HTERT RPE-1 (cell line): ENCODE measurements around the gene CLCNKA.
"Not testable (repeated sequence)": the region's sequence is repeated elsewhere in the genome, so short reads cannot be mapped to it uniquely, and the experiment has no call there.

Source experiments
- in situ Hi-C: fragments of 300-500 bp; cut with MboI; formaldehyde crosslinking; loops from 4 replicates; pipeline ENCODE4 v1.14.3; 2020; ENCODE audit warnings: low sequenced_read_pairs

The CLCNKA gene

DNA sequence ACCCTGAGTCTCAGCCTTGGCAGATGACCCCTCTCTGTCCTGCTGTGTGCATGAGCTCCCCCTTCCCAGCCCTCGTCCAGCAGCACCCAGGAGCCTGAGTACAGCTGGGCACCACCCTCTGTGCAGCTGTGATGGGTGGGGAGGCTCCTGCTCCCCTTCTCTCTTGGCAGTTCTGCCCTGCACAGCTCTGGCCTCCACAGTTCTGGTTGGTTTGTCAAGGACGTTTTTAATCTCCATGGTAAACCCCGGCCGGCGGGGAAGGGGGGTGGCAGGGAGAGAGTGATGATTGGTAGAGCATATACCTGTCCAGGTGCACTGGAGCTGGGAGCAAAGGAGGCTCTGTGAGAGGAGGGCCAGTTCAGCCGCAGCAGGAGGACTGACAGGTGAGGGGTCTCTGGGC lies at the start of gene CLCNKA:
Gene CLCNKA (plus strand): TSS at position 356 of the 400 bp plus-strand sequence. CDS start 584 bp downstream, outside the sequence.
- in situ Hi-C loops, result no loop called here

DNA sequence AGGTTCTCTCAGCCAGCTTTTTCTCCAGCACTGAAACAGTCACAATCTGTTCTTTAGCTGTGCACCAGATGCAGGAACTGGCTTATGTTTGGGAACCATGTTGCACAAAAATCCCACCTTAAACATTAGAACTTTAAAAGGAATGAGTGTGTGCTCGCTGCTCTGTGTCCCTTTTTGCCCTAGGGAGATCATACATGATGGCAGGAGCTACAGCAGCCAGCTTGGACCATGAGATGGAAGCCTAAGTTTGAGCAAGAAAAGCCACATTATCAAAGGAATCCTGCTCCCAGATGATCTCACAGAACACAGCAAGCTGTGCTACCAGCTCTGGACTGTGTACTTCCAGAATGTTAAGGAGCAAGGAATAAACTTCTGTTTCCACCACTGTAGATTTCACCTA lies 49.4 kb upstream of the CLCNKA start:
- in situ Hi-C loops, result no loop called here

DNA sequence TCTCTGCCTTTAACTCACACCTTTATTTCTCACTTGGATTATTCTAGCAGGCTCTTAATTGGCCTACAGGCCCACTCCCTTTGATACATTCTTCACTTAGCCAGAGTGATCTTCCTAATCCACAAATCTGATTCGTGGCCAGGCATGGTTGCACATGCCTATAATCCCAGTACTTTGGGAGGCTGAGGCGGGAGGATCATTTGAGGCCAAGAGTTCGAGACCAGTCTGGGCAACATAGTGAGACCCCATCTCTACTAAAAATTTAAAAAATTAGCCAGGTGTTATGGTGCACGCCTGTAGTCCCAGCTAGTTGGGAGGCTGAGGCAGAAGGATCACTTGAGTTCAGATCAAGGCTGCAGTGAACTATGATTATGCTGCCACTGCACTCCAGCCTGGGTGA lies 48.1 kb upstream of the CLCNKA start:
- in situ Hi-C loops, result no loop called here

- in situ Hi-C loops, result no loop called here
These were observed 47.0 kb upstream of the CLCNKA start for GRCh38 chr1:15974855-15975254.

DNA sequence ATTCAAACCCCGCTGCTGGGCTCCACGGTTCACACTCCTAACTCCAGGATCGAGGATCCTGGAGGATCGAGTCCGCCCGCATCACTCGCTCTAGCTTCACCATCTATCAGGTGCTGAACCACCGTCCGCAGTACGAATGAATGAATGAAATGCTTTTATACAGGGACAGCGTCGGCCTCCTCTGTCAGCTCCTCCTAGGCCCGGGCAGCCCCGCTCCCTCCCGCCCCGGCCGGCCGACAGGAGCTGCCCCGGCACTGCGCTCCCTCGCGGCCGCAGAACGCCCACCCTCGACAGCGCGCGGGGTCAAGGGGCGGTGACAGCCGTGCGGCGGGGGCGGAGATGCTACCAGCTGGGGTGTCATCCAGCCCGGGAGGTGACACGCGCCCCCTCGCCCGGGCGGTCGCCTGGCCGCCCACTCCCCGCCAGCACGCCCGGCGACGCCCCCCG lies 46.5 kb upstream of the CLCNKA start:
- in situ Hi-C loops, result no loop called here

GRCh38 chr1:15975805-15976680 lies 45.8 kb upstream of the CLCNKA start, which contains the start of gene ZBTB17:
Gene ZBTB17 (minus strand): TSS chr1:15976101. CDS start chr1:15948495, 27,606 bp downstream.
- in situ Hi-C loops, result no loop called here

DNA sequence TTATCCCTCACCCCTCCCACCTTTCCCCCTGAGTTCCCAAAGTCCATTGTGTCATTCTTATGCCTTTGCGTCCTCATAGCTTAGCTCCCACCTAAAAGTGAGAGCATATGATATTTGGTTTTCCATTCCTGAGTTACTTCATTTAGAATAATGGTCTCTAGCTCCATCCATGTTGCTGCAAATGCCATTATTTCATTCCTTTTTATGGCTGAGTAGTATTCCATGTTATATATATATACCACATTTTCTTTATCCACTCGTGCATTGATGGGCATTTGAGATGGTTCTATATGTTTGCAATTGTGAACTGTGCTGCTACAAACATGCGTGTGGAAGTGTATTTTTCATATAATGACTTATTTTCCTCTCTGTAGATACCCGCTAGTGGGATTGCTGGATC lies 43.9 kb upstream of the CLCNKA start:
- in situ Hi-C loops, result not testable (repeated sequence)

DNA sequence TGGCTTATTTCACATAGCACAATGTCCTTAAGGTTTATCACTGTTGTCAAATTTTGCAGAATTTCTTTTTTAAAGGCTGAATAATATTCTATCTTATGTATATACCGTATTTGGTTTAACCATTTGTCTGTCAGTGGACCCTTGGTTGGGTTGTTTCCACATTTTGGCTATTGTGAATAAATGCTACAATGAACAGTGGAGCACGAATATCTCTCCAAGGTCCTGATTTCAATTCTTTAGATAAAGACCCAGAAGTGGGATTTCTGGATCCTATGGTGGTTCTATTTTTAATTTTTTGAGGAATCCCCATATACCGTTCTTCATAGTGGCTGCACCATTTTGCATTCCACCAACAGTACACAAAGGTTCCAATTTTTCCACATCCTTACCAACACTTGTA lies 40.2 kb upstream of the CLCNKA start:
- in situ Hi-C loops, result no loop called here

GRCh38 chr1:15983275-15983674 lies 38.6 kb upstream of the CLCNKA start:
- in situ Hi-C loops, result no loop called here

DNA sequence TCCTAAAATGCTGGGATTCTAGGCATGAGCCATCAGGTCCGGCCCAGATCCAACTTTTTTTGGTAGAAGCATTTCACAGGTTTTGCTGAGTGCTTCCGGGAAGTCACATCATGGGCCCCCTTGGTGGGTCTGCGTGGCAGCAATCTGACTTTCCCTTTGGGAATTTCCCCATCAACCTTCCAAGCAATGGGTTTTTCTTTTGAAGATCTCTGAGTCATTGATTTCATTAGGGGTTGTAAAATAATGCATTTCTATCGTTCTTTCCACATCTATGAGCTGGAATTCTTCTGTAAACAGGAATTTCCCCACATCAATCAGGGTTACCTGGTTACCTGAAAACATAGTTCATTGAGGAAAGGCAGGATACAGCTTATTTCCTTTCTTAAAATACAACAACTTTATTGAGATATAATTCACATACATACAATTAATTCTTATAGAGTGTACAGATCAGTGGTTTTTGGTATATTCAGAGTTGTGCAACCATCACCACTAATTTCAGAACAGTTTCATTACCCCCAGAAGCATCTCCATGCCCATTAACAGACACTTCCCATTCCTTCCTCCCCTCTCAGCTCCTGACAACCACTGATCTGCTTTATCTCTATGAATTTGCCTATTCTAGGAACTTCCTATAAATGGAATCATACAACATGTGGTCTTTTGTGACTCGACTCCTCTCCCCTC lies 36.1 kb upstream of the CLCNKA start:
- in situ Hi-C loops, result no loop called here

DNA sequence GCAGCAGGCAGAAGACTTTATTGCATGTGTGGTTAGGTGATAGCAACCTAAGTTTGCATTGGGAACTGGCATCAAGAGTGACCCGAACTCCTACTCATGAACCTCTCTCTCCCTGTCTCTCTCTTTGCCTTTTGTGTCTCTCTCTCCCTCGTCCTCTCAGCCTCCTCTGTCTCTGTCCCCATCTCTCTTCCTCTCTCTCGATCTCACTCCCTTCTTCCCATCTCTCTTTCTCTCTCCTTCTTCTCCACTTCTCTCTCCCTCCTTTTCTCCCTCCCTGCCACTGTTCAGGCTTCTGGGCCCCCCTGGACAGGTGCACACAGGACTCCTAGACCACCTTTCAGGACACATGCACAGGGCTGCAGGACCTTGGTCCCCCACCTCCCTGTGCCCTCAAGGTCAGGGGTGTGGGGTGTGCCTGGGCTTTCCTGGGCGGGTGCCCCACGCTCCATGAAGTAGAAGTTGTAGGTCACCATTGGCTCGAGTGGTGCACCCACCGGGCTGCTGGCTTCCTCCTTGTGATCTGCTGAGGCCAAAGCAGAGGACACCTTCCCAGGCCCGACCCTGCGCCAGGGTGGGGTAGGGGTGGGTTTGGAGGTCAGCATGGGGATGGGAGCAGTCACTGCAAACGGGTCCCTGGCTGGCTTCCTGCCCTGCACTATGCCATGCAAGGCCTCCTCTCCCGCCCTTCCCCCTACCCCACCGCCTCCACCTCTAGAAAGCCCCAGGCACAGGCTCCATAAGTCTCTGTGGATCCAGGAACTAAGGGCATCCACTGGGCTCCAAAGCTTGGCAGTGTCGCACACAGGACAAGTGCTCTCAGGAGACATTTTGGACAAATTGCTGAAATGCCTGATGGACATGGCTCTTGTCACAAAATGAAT lies 32.7 kb upstream of the CLCNKA start:
- in situ Hi-C loops, result no loop called here

DNA sequence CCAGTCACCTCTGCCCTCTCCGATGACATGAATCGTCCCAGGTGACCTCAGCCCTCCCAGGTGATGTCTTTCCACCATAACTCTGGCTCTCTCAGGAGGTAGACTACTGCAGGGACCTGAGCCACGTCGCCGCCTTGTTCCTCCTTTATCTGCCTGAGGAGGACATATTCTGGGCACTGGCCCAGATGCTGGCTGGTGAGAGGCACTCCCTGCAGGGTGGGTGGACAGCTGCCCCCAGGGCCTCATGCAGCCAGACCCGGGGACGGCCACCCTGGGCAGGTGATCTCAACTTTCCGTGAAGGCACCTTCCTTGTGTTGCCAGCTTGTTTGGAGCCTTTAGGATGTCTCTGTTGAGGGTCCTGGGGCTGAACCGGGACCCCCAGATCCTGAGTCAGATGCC lies 32.1 kb upstream of the CLCNKA start:
- in situ Hi-C loops, result no loop called here

DNA sequence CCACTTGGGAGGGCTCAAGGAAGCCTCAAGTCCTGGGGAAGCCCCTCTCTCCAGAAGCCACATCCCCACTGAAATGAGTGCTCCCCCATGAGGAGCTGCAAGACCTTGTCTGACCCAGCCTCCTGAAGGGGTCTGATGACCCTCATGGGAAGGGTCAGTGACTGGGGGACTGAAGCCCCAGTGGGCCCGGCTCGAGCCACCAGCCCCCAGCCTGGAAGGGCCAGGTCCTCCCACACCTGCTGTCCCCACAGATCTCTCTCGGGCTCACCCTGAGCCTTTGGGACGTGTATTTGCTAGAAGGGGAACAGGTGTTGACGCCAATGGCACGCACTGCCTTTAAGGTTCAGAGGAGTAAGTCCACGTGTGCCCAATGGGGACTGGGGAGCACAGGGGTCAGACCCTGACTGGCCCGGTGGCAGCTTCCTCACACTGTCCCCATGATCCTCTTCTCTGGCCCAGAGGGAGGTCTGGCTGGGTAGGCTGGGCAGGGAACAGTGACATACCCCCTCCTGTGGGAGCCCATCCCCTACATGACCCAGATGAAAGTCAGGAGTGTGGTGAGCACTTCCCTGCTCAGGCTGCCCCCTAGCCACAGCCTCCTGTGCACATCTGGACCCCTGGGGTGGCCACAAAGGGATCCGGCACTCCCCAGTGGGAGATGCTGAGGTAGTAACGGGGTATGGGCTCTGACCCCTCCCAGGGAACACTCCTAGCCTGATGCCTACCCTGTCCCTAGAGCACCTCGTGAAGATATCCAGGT lies 30.2 kb upstream of the CLCNKA start:
- in situ Hi-C loops, result no loop called here

DNA sequence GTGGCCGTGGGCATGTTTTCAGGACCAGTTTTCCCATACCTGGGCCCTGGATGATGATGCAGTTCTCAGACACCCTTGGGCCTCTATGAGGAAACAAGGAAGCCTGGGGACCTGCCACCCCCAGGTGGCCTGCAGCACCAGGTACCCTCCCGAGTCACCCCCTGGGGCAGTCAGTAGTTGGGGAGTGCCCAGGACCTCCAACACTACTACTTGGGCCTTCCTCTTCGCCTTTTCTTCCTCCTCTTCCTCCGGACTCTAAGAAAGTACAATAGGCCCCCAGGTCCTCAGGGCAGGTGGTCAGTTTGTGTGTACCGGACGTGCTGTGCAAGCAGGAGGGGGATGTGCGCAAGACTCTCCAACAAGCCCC lies 29.7 kb upstream of the CLCNKA start:
- in situ Hi-C loops, result no loop called here

GRCh38 chr1:15992582-15993500 lies 29.0 kb upstream of the CLCNKA start:
- in situ Hi-C loops, result no loop called here

- in situ Hi-C loops, result no loop called here
These were observed 28.2 kb upstream of the CLCNKA start for GRCh38 chr1:15993666-15994065.

- in situ Hi-C loops, result no loop called here
These were observed 27.8 kb upstream of the CLCNKA start for GRCh38 chr1:15994081-15994480.

DNA sequence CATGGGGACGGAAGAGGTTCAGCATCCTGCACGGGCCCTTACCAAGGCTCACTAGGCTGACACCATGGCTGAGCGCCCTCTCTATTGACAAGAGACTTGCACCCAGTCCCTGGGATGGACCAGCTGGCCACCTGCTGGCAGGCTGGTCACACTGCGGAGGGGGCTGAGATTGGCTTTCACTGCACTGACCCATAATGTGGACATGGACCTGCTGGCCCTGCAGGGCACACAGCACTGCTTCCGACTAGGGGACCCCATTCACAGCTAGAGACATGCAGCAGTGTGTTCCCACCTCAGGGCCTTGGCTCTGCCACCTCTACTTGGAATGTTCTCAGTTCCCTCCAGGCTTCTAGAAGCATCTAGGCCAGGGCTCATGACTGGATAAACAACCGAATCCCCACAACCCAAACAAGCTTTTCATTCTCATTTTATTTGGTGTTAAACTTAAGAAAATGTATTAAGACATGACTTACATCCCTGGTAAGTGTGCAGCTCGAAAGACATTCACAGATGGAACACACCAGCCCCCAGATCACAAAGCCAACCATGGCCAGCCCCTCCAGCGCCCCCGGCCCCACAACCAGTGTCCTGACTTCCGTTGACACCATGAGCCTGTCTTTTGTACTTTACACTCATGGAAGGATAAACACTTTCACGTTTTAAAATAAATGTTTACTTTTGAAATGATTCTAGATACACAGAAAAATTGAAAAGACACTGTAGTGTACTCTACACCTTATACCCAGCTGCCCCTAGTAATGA lies 27.1 kb upstream of the CLCNKA start:
- in situ Hi-C loops, result no loop called here
